Effector CD8-positive, alpha-beta T cell (primary cell): ENCODE data around the gene GALT.
"Not testable (repeated sequence)": the region's sequence is repeated elsewhere in the genome, so short reads cannot be mapped to it uniquely, and the experiment has no call there.

Source experiments
- DNase-seq: peaks from one replicate; lab custom pipeline; 2025; lab: John Stamatoyannopoulos, UW

The GALT gene

DNA sequence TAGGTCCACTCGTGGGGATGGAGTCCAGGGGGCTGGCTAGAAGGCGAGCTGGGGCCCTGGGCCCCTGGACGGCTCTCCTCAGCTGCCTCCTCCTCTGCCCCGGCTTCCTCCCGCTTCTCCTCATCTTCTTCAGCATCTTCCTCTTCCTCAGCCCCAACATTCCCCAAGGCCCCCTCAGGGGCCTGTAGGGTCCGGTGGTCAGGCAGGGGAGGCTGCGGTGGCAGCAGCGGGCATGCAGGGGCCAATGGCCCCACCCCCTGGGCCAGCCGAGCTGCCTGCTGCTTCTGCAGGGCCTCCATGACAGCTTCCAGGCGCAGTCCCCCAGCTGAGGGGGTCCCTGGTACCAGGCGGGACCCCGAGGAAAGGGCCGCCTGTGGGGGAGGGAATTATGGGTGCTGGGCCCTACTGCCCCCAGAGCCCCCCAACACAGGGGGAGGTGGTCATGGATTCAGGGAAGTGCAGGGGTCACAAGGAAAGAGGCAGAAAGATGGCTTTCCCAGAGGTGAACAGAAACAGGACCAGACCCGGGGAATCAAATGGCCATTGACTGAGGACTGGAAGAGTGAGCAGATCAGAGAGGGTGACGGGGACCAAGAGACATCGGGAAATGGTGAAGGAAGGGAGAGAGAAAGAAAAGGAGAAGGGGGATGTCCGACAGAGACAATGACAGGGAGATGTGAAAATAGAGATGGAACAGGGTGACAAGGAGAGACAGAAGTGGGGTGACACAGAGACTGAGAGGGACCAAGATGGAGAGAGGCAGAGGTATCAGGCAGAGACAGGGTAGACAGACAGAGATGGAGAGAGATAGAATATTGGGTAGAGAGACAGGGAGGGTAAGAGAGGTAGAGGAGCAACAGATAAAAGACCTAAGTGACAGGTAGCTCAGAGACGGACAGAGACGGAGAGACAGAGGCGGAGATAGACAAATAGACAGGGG lies 18.5 kb upstream of the GALT start:
- DNase-seq = no peak

DNA sequence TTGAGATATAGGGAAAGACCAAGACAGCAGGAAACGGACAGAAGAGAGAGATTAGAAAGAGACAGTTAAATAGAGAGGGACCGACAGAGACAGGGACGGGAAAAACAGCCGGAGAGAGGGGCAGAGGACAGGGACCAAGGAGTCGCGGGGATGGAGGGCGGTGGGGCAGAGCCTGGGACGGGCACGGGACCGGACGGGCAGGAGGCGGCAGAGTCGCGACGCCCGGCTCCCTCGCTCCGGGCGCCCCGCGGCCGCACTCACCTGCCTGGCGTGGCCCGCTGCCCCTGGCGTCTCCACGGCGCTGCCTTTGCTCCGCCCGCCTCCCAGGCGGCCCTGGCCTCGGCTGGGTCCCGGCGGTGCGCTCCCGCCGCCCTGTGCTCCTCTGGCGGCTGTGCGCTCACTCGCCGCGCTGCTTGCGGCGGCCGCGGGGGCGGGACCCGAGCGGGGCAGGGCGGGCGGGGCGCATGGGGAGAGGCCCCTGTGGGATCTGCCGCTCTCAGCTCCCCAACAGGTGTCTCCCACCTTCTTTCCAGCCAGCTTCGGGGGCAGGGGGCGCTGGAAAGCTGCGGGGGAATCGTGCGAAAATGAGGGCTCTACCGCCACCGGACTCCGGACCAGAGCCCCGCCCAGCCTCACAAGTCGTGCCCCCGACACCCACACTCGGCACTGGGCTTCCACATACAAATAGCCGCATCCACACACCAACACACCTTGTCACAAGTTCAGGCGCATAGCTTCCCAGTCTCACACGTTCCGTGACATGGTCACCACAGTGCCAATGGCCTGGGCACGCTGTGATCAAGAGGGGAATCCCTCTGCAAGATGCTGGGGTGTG lies 17.6 kb upstream of the GALT start, which contains the start of gene ARID3C:
Gene ARID3C, minus strand, starts transcription at position 411 of the 835 bp plus-strand sequence. CDS start 1,052 bp downstream, outside the sequence.
- DNase-seq = peak; percentile 30

DNA sequence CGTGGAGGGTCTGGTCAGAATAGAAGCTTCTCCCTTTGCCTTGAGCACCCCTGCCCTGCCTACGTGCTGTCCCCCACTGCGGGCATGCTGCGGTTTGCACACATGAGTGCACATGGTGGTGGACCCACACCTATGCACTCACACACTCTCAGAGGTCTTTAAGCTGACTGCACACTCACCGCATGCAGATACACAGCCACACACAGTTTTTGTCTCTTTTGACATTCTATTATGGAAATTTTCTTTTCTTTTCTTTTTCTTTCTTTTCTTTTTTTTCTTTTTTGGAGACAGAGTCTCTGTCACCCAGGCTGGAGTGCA lies 17.0 kb upstream of the GALT start:
- no peak for DNase-seq

DNA sequence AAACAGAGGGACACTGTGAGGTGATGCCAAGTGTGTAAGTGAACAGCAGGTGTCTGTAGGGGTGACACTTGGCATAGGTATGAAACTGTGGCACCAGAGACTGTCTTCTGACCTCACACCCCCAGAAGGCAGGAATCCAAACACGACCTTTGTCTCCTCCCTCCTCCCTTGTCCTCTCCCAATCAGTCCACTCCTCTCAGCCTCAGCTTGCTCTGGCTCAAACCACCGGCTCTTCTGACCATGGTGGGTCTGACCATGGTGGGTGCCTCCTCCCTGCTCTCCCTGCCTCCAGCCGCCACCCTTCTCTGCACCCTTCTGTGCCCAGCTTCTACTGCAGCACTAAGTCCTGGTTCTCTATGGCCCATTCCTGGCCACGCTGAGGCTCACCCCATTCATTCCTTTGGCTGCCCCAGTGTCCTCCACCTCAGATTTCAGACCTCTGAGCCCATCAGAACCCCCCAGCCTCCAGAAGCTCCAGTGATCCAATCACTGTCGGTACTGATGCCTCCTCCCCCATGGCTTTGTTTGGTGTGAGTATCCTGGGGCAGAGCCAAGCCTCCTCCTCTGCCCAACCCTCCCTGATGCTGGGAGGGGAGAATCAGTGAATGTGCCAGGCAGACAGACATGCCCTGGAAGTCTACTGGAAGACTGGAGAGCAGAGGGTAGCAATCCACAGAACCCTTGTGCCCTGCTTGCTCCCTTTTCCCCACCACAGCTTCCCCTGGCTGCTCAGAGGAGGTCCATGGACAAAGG lies 15.9 kb upstream of the GALT start:
- no peak for DNase-seq

DNA sequence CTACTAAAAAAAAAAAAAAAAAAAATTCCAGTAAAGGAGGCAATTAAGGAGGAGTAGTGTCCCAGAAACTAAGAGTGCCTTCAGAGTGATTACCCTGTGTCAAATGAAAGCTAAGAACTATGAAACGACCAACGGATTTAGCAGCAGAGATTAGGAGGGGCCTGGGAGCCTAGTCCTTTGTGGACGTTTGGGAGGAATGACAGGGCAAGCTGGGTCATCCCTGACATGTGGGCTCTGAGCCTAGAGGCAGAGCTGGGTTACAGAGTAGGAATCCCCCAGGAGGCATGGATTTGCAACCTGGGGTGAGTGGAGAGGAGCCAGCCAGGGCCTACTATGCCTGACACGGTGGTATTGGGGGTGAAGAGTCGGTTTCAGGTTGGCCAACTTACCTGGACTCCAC lies 13.3 kb upstream of the GALT start:
- DNase-seq = no peak

DNA sequence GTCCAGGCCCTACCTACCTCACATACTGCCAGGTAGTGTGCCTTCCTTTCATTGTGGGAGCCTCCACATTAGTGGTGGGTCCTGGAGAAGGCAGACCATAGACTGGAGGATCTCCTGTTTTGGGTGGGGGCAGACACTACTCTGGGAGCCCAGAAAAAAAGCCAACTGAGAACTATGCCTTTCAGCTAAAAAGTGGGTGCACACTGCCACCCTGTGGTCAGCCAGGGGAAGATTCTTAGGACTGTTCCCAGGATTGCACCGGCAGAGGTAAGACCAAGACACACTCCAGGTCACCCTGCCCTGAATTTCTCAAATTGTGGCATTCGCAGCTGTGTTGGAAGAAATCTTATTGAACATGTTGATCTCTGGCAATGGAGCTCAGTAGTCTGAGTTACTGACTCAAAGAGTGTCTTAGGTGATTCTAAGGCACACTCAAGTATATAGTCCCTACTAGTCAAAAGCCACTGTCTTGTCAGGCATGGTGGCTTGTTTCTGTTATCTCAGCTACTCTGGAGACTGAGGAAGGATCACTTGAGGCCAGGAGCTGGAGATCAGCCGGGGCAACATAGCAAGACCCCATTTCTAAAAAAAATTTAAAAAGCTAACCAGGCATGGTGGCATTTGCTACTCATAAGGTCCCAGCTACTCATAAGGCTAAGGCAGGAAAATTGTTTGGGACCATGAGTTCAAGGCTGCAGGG lies 12.5 kb upstream of the GALT start:
- peak; percentile 59 for DNase-seq

DNA sequence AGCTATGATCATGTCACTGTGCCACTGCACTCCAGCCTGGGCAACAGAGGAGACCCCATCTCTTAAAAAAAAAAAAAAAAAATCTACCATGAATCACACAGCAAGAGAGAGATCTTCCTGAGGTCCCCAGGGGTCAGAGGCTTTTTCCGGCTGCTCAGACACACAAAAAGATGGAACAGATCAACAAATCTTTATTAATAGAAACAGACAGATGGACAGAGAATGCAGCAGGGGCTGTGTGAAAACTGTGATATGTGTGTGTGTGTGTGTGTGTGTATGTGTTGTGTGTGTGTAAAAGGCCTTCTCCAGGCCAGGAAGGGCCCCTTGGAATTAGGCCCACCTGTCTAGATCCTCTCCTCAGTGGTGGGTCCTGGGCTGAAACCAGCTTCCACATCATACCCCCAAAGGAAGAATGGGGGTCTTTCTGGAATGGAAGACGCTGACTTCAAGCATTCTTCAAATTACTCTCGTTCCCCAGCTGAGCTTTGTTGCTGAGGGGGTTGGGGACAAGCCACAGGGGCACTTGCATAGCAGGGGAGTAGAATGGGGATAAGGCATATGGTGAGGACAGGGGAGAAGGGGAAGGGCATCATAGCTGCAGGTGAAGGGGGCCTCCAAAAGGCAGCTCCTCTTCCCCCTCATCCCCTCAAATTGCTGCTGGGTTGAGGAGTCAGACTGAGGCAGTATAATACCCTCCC lies 11.8 kb upstream of the GALT start:
- no peak for DNase-seq

DNA sequence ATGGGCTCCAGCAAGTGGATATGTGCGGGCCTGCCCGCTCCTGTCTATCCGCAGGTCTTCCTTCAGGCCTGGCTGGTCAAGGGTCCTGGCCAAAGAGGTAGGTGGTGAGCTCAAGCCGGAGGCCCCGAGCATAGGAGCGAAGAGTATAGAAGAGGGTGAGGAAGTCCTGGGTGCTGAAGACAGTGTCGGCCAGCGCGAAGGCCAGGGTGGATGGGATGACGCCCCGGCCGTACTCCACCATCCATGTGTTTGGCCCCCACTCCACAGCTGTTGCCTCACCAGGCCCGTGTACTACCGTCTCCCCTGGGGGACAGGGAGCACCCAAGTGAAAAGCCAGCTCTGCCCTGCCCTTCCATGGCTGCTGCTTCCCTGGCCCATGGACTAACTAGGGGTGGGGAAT lies 10.9 kb upstream of the GALT start:
- DNase-seq = no peak

DNA sequence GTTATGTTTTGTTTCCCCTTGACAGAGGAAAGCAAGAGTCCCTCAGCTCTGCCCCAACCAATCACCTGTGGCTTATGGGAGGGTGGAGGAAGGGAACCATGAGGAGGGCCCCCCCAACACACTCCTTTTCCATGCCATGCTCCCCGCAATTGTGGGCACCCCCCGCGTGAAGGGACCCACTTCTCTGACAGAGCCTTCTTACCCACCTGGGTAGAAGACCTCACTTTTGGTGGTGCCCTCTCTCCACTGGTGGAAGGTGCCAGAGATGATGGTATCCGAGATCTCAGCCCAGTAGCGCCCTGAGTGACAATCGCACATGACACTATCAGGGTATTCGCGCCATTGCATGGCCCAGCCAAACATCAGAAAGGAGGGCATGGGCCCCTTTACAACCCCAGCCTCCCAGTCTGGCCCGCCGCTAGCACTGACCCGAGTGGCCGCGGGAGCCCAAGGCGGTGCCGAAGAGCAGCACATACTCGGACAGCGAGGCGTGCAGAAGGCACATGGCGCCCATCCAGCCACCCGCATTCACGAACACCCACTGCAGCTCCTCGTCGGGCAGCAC lies 9.6 kb upstream of the GALT start:
- DNase-seq = no peak

DNA sequence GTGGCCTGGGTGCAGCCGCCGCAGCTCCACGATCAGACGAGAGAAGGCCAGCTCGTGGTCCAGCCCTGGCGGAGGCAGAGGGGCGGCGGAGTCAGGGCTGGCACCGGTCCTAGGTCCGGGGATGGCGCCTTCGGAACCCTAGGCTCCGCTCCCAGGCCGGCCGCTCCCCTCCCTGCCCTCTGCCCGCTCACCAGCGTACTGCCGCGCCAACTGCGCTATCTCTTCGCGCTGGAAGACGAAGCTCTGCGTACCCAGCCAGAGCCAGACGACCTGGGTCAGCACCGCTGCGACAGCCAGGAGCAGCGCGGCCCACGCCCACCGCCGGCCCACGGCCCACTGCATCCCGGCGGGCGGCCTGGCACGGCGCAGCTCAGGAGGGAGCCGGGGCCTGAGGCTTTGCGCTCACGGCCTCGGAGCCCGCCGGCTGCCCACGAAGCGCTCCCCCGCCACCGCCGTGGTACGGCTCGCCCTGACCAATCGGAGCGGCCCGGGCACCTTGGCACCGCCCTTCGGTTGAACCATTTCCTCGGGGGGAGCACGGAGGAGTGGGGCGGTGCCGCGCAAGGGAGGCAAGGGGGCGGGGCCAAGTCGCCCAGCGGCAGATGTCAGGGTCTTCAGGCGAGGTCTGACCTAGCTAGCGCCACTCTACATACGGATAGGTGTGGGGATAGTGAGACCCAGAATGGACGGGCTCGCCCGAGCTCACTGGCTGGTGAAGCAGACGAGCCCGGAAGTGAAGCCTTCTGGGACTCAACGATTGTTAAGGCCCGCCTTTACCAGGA lies 8.9 kb upstream of the GALT start, which contains the start of gene SIGMAR1:
Gene SIGMAR1, minus strand, starts transcription at position 432 of the 782 bp plus-strand sequence. Its CDS starts 90 bp downstream, at position 342.
- DNase-seq = peak; percentile 90

DNA sequence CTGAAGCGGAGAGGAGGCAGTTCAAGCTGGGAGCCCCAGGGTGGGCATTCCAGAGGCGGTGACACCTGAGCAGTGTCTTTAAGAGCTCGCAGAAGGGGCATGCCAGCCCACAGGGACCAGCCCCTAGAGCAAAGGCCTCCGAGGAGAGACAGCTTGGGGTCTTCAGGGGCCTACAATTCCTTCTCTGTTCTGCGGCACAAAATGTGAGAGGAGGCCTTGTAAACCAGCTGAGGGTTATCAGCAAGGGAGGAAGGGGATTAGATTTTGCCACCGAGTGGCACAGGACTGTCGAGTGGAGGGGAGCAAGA lies 8.4 kb upstream of the GALT start:
- no peak for DNase-seq

DNA sequence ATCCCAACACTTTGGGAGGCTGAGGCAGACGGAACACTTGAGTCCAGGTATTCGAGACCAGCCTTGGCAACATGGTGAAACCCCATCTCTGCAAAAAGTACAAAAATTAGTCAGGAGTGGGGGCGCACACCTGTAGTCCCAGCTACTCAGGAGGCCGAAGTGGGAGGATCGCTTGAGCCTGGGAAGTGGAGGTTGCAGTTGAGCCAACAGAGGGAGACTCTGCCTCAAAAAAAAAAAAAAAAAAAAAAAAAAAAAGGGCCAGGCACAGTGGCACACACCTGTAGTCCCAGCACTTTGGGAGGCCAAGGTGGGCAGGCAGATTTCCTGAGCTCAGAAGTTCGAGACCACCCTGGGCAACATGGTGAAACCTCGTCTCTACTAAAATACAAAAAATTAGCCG lies 7.2 kb upstream of the GALT start:
- DNase-seq = not testable (repeated sequence)

DNA sequence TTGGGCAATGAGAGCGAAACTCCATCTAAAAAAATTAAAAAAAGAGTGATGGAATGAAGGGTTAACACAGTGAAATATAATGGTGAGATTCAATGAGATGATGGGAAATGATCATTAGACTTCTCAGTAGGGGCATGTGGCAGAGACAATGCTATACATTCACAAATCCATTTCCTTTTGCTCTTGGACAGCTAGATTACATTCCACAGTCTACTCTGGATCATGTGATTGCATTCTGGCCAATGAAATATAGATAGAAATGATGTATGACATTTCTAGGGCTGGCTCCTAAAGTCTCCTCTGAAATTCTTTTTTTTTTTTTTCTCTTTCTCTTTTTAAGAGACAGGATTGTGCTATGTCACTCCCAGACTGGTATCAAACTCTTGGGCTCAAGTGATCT lies 3.8 kb upstream of the GALT start:
- DNase-seq = no peak

DNA sequence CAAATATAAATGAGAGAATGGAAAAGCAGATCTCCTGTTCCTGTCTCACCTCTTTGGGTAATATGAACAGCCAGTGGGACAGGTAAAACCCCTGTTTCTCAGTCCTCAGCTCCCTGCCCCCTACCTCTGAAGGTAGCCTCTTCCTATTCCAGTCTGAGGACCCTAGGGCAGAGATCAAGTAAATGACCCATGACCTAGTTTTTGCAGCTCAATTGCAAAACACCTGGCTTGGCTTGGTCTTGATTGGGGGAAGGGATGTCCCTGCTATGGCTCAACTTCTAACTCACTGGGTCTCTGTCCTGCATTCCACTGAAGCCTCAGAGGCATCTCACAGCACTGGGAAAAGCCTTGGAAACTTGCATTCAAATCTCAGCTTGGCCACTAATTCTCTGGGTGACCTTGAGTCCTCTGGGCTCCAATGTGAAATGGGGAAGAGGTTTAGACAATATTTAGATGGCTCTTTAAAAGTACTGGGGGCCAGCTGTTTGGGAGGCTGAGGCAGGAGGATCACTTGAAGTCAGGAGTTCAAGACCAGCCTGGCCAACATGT lies 1.6 kb upstream of the GALT start:
- no peak for DNase-seq

DNA sequence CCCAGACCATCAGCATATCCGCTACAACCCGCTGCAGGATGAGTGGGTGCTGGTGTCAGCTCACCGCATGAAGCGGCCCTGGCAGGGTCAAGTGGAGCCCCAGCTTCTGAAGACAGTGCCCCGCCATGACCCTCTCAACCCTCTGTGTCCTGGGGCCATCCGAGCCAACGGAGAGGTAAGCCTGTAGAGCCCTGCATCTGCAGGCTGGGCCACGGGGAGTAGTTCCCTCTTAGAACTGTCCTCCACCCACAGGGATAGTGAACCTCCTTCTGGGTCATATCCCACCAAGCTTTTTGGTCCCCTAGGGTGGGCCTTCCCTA lies 569 bp downstream of the GALT start:
- DNase-seq = no peak

DNA sequence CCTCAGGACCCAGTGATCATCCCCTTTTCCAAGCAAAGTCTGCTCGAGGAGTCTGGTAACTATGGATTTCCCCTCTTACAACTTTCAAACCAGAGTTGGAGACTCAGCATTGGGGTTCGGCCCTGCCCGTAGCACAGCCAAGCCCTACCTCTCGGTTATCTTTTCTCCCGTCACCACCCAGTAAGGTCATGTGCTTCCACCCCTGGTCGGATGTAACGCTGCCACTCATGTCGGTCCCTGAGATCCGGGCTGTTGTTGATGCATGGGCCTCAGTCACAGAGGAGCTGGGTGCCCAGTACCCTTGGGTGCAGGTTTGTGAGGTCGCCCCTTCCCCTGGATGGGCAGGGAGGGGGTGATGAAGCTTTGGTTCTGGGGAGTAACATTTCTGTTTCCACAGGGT lies 1.2 kb downstream of the GALT start:
- no peak for DNase-seq

DNA sequence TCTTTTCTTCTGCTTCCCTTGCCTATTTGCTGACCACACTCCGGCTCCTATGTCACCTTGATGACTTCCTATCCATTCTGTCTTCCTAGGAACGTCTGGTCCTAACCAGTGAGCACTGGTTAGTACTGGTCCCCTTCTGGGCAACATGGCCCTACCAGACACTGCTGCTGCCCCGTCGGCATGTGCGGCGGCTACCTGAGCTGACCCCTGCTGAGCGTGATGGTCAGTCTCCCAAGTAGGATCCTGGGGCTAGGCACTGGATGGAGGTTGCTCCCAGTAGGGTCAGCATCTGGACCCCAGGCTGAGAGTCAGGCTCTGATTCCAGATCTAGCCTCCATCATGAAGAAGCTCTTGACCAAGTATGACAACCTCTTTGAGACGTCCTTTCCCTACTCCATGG lies 2.2 kb downstream of the GALT start:
- DNase-seq = no peak

DNA sequence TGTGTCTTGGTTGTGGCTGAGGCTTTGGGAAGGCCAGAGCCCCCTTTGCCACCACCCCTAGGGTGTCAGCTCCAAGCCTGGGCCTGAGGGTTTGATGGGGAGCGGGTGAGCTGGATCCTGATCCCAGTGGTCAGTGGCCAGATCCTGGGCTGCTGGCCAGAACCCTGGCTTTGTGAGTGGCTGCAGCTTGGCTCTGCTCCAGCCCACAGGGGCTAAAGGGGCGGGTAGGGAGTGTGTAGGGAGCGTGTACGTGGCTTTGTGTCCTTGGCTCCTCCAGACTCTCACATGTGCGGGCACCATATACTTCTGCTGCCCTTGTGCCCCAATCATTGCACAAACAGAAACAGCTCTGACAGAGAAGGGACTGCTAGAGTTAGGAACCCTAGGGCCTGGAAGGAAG lies 4.3 kb downstream of the GALT start:
- no peak for DNase-seq

DNA sequence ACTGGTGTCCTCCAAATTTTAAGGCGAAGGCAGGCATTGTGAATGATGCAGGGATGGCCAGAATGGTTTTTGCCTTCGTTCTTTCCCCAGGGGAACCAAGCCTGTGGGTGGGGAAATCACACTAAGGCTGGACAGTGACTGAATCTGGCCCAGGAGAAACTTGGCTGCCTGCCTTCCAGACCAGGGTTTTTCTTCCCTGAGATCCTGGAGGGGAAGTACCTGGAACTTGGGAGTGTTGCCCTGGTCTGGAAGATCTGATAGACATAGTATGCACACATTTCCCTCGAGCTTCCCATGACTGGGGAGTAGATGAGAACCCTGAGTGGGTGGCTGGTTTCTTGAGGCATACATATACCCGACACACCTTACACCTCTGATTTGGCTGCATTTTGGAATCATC lies 4.8 kb downstream of the GALT start:
- no peak for DNase-seq
